Spleen (tissue), 11 donors: ENCODE data around the gene DNAJB2. TPM values are rescaled to one million over a fixed set of nuclear protein-coding genes. Genes with fewer than 3 reads are reported as not detected.

ENCODE experiments used
- DNase-seq: peaks from one replicate; pipeline ENCODE4 v3.0.0-alpha.2; 2020
- H3K27ac ChIP-seq, 8 donors: fragments of 200-600 bp; sonication (generic) in 7 of 8; 1 replicate in 4 of 8; 2 replicates in 4 of 8; pipeline versions ENCODE4 v1.5.0 to v1.8.0; 2016 to 2021; ENCODE audit warnings: inconsistent platforms in 4 of 8, mild to moderate bottlenecking in 4 of 8, moderate library complexity in 1 of 8
- H3K27me3 ChIP-seq, 7 donors: fragments of 200-600 bp; sonication (generic) in 6 of 7; replicated peaks in 1 of 7; 1 replicate in 4 of 7; 2 replicates in 3 of 7; pipeline versions ENCODE4 v1.5.0 to v1.8.0; 2016 to 2021; ENCODE audit warnings: inconsistent platforms in 3 of 7, mild to moderate bottlenecking in 1 of 7
- H3K36me3 ChIP-seq, 6 donors: fragments of 200-600 bp; sonication (generic) in 5 of 6; 1 replicate in 4 of 6; 2 replicates in 2 of 6; pipeline versions ENCODE4 v1.5.0 to v1.8.0; 2016 to 2021; ENCODE audit warnings: inconsistent platforms in 2 of 6
- H3K4me1 ChIP-seq, 6 donors: fragments of 200-600 bp; sonication (generic) in 5 of 6; 1 replicate in 3 of 6; 2 replicates in 3 of 6; pipeline versions ENCODE4 v1.5.0 to v1.8.0; 2016 to 2021; ENCODE audit warnings: inconsistent platforms in 3 of 6
- H3K4me3 ChIP-seq, 8 donors: fragments of 200-600 bp; sonication (generic) in 7 of 8; 1 replicate in 4 of 8; 2 replicates in 4 of 8; pipeline versions ENCODE4 v1.5.0 to v1.8.0; 2016 to 2021; ENCODE audit warnings: inconsistent platforms in 4 of 8, mild to moderate bottlenecking in 4 of 8, moderate library complexity in 2 of 8
- H3K9me3 ChIP-seq, 8 donors: fragments of 200-600 bp; sonication (generic) in 7 of 8; 1 replicate in 4 of 8; 2 replicates in 4 of 8; pipeline versions ENCODE4 v1.5.0 to v1.8.0; 2016 to 2021; ENCODE audit warnings: inconsistent platforms in 4 of 8
- POLR2A ChIP-seq, 3 donors: fragments of 450-650 bp; IDR thresholded peaks; one replicate each; pipeline ENCODE4 v1.5.1; 2017; ENCODE audit warnings: antibody characterized with exemption in 3 of 3, mild to moderate bottlenecking in 1 of 3
- POLR2AphosphoS5 ChIP-seq, 3 donors: sonication (generic); formaldehyde crosslinking; IDR thresholded peaks; one replicate each; pipeline ENCODE4 v1.5.1; 2017; ENCODE audit warnings: antibody characterized with exemption in 3 of 3
- WGBS, 5 donors: extraction: QIAGEN DNeasy Blood & Tissue Kit in 3 of 5; methylation state at CpG; one replicate each; pipeline versions ENCODE4 v1.1.5 to v1.1.7; 2013 to 2018; 5-methylcytosine and 5-hydroxymethylcytosine counted together
- intact Hi-C: fragments of 100-400 bp; cut with DNase I; formaldehyde crosslinking; loops from one replicate; pipeline ENCODE4 v1.15.0; 2023; ENCODE audit warnings: low total_unique reads
- polyA plus RNA-seq, 3 donors: library from polyadenylated mRNA; stranded (reverse); fragments of 200-250 nt; gene quantifications; one replicate each; pipeline ENCODE4 v1.2.1, GENCODE V29; 2013
- total RNA-seq, 7 donors: library from RNA; depleted of rRNA in 3 of 7; stranded (reverse); fragments of >200 nt in 3 of 7; fragmentation: NEBNext Ultra II Directional in 4 of 7; extraction: Animal tissue kit (Norgen Biotek cat#: 25700) in 4 of 7; gene quantifications; one replicate each; pipeline versions ENCODE4 v1.1.0 to v1.2.1, GENCODE V29; 2016 to 2021
- TF ChIP-seq, protein P1 (sequence below), 11 experiments: fragments of 200-600 bp in 7 of 11; fragments of 450-650 bp in 4 of 11; sonication (generic) in 4 of 11; IDR thresholded peaks in 8 of 11; conservative IDR thresholded peaks in 3 of 11; 1 replicate in 7 of 11; 2 replicates in 4 of 11; pipeline versions ENCODE4 v1.4.0 to v1.8.0; 2016 to 2021; ENCODE audit warnings: antibody characterized with exemption in 11 of 11, inconsistent platforms in 4 of 11, mild to moderate bottlenecking in 1 of 11
- donor health status: healthy with polysubstance abuse.
- donor health status: DM: no; HTN: no; CAD: no; lungs with moderate emphysema.
- donor health status: DM: no; HTN: no; CAD: no.
- donor health status: Bipolar disorder and iron deficiency.
- donor health status: healthy.
- donor health status: DM: no; HTN: no; CAD: no.
- donor health status: DM: yes; HTN: yes; CAD: no.

DNAJB2 gene
- total and polyA plus RNA-seq, 10 donors: 31.4 to 67.2 (median 53.6) TPM

- peaks cover 0 to 53% (median 23%) of the 10 kb centered on the region in 6 donors for H3K36me3 ChIP-seq
- intact Hi-C loops: no loop called here
- peak in 1 of 3 donors; percentile 27 for TF ChIP-seq POLR2A (IDR thresholded peaks at IDR 0.05)
- TF ChIP-seq, protein P1, sequence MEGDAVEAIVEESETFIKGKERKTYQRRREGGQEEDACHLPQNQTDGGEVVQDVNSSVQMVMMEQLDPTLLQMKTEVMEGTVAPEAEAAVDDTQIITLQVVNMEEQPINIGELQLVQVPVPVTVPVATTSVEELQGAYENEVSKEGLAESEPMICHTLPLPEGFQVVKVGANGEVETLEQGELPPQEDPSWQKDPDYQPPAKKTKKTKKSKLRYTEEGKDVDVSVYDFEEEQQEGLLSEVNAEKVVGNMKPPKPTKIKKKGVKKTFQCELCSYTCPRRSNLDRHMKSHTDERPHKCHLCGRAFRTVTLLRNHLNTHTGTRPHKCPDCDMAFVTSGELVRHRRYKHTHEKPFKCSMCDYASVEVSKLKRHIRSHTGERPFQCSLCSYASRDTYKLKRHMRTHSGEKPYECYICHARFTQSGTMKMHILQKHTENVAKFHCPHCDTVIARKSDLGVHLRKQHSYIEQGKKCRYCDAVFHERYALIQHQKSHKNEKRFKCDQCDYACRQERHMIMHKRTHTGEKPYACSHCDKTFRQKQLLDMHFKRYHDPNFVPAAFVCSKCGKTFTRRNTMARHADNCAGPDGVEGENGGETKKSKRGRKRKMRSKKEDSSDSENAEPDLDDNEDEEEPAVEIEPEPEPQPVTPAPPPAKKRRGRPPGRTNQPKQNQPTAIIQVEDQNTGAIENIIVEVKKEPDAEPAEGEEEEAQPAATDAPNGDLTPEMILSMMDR (IDR thresholded peaks at IDR 0.05 in 8 of 11, conservative IDR thresholded peaks at IDR 0.05 in 3 of 11): no peak
- TF ChIP-seq POLR2AphosphoS5 (IDR thresholded peaks at IDR 0.05): peak; percentile 21 to 96 (median 73)
- no peaks in the 10 kb centered on the region for H3K9me3 ChIP-seq
- H3K27me3 ChIP-seq: no peaks in the 10 kb centered on the region
- peak overlapping the region in 7 of 8 donors; percentile 9 to 94 (median 29) for H3K4me3 ChIP-seq
- H3K27ac ChIP-seq: peak overlapping the region; percentile 73 to 99 (median 94)
- WGBS, 5 donors: 58 to 70% (median 60%) methylated on average over 15 to 17 of the region's 17 CpGs
- peaks cover 55 to 96% (median 84%) of the 10 kb centered on the region in 6 donors for H3K4me1 ChIP-seq
- peak; percentile 85 for DNase-seq
Measured at GRCh38 chr2:219247678-219248642, 31.2 kb upstream of the DNAJB2 start.

GRCh38 chr2:219248845-219249202, 30.3 kb upstream of the DNAJB2 start:
- no peak for DNase-seq
- intact Hi-C loops: no loop called here
- Histone ChIP-seq H3K27me3 (peaks cover 0 to 3% (median 0%) of the 10 kb centered on the region in 7 donors), H3K27ac (peak overlapping the region; percentile 73 to 99 (median 94)), H3K36me3 (peaks cover 0 to 53% (median 23%) of the 10 kb centered on the region in 6 donors), H3K4me1 (peaks cover 55 to 97% (median 85%) of the 10 kb centered on the region in 6 donors), H3K4me3 (peak overlapping the region; percentile 2 to 94 (median 33)), H3K9me3 (no peaks in the 10 kb centered on the region)
- TF ChIP-seq POLR2AphosphoS5 (IDR thresholded peaks at IDR 0.05): no peak
- TF ChIP-seq, protein P1 (IDR thresholded peaks at IDR 0.05 in 8 of 11, conservative IDR thresholded peaks at IDR 0.05 in 3 of 11): no peak
- TF ChIP-seq POLR2A (IDR thresholded peaks at IDR 0.05): no peak
- WGBS, 5 donors: 59 to 92% (median 70%) methylated on average over 2 of the region's 2 CpGs

DNA sequence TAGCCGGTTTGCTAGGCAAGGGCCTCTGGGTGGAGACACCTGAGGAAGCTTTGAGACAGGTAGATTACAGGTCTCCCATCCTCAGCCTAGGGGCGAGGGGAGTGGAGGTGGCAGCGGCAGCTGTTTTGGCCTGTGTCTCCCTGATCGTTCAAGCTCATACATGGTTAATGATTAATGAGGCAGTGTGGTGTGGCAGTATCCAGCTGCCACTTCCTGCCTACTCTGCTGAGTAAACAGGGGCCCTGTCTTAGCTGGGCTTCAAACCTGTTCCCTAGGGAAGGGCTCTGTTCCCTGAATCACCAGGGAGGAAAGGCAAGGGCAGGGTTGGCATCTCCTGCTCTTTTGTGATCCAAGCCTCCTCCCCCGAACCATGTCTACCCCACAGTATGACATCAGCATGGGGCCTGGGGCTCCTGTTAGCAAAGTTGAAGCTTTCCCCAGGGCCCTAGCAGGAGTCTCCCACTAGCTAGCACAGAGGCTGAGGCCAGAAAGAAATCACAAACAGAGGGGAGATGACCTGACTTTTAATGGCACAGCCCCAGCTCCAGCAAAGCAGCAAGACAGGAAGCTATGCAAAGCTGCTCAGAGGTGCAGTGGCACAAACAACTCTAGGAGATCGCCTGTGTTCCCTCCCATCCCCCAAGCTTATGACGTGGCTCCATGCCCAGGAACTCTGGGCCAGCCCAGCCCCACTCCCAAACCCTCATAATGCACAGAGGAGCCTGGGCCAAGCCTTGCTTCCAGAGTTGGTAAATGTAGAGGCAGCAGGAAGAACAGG, 29.8 kb upstream of the DNAJB2 start:
- H3K27ac ChIP-seq: peak overlapping the region; percentile 73 to 99 (median 94)
- H3K9me3 ChIP-seq: no peaks in the 10 kb centered on the region
- H3K4me1 ChIP-seq: peaks cover 55 to 98% (median 86%) of the 10 kb centered on the region in 6 donors
- peak overlapping the region; percentile 2 to 94 (median 33) for H3K4me3 ChIP-seq
- DNase-seq: peak; percentile 89
- intact Hi-C loops: no loop called here
- WGBS, 5 donors: 10 to 19% (median 11%) methylated on average over 6 to 7 of the region's 7 CpGs
- H3K27me3 ChIP-seq: peaks cover 0 to 6% (median 0%) of the 10 kb centered on the region in 7 donors
- TF ChIP-seq POLR2A (IDR thresholded peaks at IDR 0.05) (peak; percentile 9 to 33 (median 30)), POLR2AphosphoS5 (IDR thresholded peaks at IDR 0.05) (peak; percentile 36 to 98 (median 88))
- TF ChIP-seq, protein P1 (IDR thresholded peaks at IDR 0.05 in 8 of 11, conservative IDR thresholded peaks at IDR 0.05 in 3 of 11): peak in 1 of 11 experiments; percentile 7
- H3K36me3 ChIP-seq: peaks cover 0 to 53% (median 23%) of the 10 kb centered on the region in 6 donors
